Astrocyte (in vitro differentiated cells and primary cell): ENCODE data around the gene TMX4. TPM values are rescaled to one million over a fixed set of nuclear protein-coding genes. Genes with fewer than 3 reads are reported as not detected.

Experiments used
- DNase-seq: peaks from one replicate; pipeline ENCODE4 v3.0.0-alpha.2; 2010; ENCODE audit warnings: low read depth
- FAIRE-seq: peaks from 2 replicates; lab custom pipeline; 2011; peaks lifted over from hg19 to GRCh38; lab: Jason Lieb, UNC
- H2AFZ ChIP-seq: 2 replicates; pipeline ENCODE4 v1.6.0; 2012; ENCODE audit warnings: low read depth, low read length, inconsistent platforms
- H3K27ac ChIP-seq: 2 replicates; pipeline ENCODE4 v1.5.1; 2011; ENCODE audit warnings: low read depth, low read length, inconsistent platforms
- H3K27me3 ChIP-seq: 2 replicates; pipeline ENCODE4 v1.6.0; 2011; ENCODE audit warnings: low read length, inconsistent platforms; ENCODE audit not compliant: insufficient read depth
- H3K36me3 ChIP-seq: 2 replicates; pipeline ENCODE4 v1.5.1; 2011; ENCODE audit warnings: low read length, inconsistent platforms; ENCODE audit not compliant: insufficient read depth
- H3K4me1 ChIP-seq: 2 replicates; pipeline ENCODE4 v1.5.1; 2011; ENCODE audit warnings: low read length, inconsistent platforms; ENCODE audit not compliant: insufficient read depth
- H3K4me2 ChIP-seq: 2 replicates; pipeline ENCODE4 v1.6.0; 2012; ENCODE audit warnings: low read length, inconsistent platforms
- H3K4me3 ChIP-seq: 2 replicates; pipeline ENCODE4 v1.5.1; 2011; ENCODE audit warnings: low read depth, mild to moderate bottlenecking, low read length, inconsistent platforms; ENCODE audit not compliant: insufficient read depth
- H3K79me2 ChIP-seq: 2 replicates; pipeline ENCODE4 v1.6.0; 2012; ENCODE audit warnings: mild to moderate bottlenecking, low read length, inconsistent platforms; ENCODE audit not compliant: insufficient read depth
- H3K9ac ChIP-seq: 2 replicates; pipeline ENCODE4 v1.6.0; 2012; ENCODE audit warnings: mild to moderate bottlenecking, low read length, inconsistent platforms
- H3K9me3 ChIP-seq: 2 replicates; pipeline ENCODE4 v1.5.1; 2012; ENCODE audit warnings: low read depth, mild to moderate bottlenecking, low read length, inconsistent platforms; ENCODE audit not compliant: insufficient read depth
- H4K20me1 ChIP-seq: 2 replicates; pipeline ENCODE4 v1.6.0; 2012; ENCODE audit warnings: low read length, inconsistent platforms; ENCODE audit not compliant: insufficient read depth
- H3K27ac Mint-ChIP-seq: one replicate; pipeline ENCODE4 v1.8.0; 2021; ENCODE audit warnings: mild to moderate bottlenecking, mixed read lengths; ENCODE audit not compliant: unreplicated experiment
- H3K27me3 Mint-ChIP-seq: one replicate; pipeline ENCODE4 v1.8.0; 2021; ENCODE audit warnings: low read depth, mixed read lengths; ENCODE audit not compliant: unreplicated experiment
- H3K36me3 Mint-ChIP-seq: one replicate; pipeline ENCODE4 v1.8.0; 2021; ENCODE audit warnings: low read depth, mixed read lengths; ENCODE audit not compliant: unreplicated experiment
- H3K4me1 Mint-ChIP-seq: one replicate; pipeline ENCODE4 v1.8.0; 2021; ENCODE audit warnings: low read depth, mixed read lengths; ENCODE audit not compliant: unreplicated experiment
- H3K4me3 Mint-ChIP-seq: one replicate; pipeline ENCODE4 v1.8.0; 2021; ENCODE audit warnings: mild to moderate bottlenecking, moderate library complexity, mixed read lengths; ENCODE audit not compliant: unreplicated experiment
- H3K9me3 Mint-ChIP-seq: one replicate; pipeline ENCODE4 v1.8.0; 2021; ENCODE audit warnings: mild to moderate bottlenecking, mixed read lengths; ENCODE audit not compliant: unreplicated experiment
- EZH2 ChIP-seq: IDR thresholded peaks from 2 replicates; pipeline ENCODE4 v1.6.1; 2012; ENCODE audit warnings: mild to moderate bottlenecking, low read length, inconsistent platforms; ENCODE audit not compliant: insufficient read depth
- total RNA-seq: library from RNA; stranded (reverse); gene quantifications from 2 replicates; pipeline ENCODE4 v1.2.1, GENCODE V29; 2021
- TF ChIP-seq, protein P1 (sequence below): IDR thresholded peaks from 2 replicates; pipeline ENCODE4 v1.5.1; 2011; ENCODE audit warnings: low read depth, mild to moderate bottlenecking, inconsistent platforms, low read length, moderate library complexity; ENCODE audit not compliant: insufficient read depth

TMX4 gene
- total RNA-seq, 1 donor from 2014 or later = 17.3 TPM

DNA sequence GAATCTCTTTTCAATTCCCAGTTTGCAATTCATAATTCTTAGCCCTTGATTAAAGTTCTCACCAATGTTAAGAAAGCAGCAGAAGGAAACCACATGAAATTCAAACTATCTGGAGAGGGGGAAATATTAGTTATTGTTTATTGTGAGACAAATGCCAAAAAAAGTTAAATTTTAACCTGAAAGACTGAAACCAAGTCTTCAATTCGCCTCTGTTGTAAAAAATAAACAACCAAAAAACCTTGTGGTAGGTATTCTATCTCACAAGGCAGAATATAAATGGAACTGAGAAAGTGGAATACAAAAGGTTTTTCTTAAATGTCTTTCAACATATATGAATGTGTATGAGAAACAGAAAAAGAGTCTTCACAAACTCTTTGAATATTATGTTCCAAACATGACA is 24.8 kb downstream of the TMX4 start:
- Mint-ChIP-seq H3K27ac (no peak overlapping the region), H3K4me3 (no peak overlapping the region), H3K27me3 (no peaks in the 10 kb centered on the region), H3K36me3 (peaks cover 1% of the 10 kb centered on the region), H3K4me1 (no peaks in the 10 kb centered on the region), H3K9me3 (peaks cover 5% of the 10 kb centered on the region)
- no peak overlapping the region for H3K27ac ChIP-seq
- no peak overlapping the region for H3K4me2 ChIP-seq
- H2AFZ ChIP-seq = no peak overlapping the region
- H3K36me3 ChIP-seq = peaks cover 6% of the 10 kb centered on the region
- no peaks in the 10 kb centered on the region for H3K79me2 ChIP-seq
- no peaks in the 10 kb centered on the region for H3K9me3 ChIP-seq
- no peaks in the 10 kb centered on the region for H4K20me1 ChIP-seq
- no peak for TF ChIP-seq EZH2
- TF ChIP-seq, protein P1, sequence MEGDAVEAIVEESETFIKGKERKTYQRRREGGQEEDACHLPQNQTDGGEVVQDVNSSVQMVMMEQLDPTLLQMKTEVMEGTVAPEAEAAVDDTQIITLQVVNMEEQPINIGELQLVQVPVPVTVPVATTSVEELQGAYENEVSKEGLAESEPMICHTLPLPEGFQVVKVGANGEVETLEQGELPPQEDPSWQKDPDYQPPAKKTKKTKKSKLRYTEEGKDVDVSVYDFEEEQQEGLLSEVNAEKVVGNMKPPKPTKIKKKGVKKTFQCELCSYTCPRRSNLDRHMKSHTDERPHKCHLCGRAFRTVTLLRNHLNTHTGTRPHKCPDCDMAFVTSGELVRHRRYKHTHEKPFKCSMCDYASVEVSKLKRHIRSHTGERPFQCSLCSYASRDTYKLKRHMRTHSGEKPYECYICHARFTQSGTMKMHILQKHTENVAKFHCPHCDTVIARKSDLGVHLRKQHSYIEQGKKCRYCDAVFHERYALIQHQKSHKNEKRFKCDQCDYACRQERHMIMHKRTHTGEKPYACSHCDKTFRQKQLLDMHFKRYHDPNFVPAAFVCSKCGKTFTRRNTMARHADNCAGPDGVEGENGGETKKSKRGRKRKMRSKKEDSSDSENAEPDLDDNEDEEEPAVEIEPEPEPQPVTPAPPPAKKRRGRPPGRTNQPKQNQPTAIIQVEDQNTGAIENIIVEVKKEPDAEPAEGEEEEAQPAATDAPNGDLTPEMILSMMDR = no peak
- DNase-seq (no peak), FAIRE-seq (no peak)
- H3K4me1 ChIP-seq = no peaks in the 10 kb centered on the region
- no peak overlapping the region for H3K9ac ChIP-seq
- no peaks in the 10 kb centered on the region for H3K27me3 ChIP-seq
- H3K4me3 ChIP-seq = no peak overlapping the region

GRCh38 chr20:7993703-7994102 is 25.9 kb downstream of the TMX4 start:
- no peaks in the 10 kb centered on the region for H3K4me1 ChIP-seq
- FAIRE-seq (no peak), DNase-seq (no peak)
- H3K4me2 ChIP-seq = no peak overlapping the region
- H3K4me3 ChIP-seq = no peak overlapping the region
- Mint-ChIP-seq H3K4me3 (no peak overlapping the region), H3K9me3 (peaks cover 5% of the 10 kb centered on the region), H3K27ac (no peak overlapping the region), H3K4me1 (no peaks in the 10 kb centered on the region), H3K27me3 (no peaks in the 10 kb centered on the region), H3K36me3 (peaks cover 1% of the 10 kb centered on the region)
- H3K79me2 ChIP-seq = no peaks in the 10 kb centered on the region
- peaks cover 4% of the 10 kb centered on the region for H3K36me3 ChIP-seq
- no peaks in the 10 kb centered on the region for H3K9me3 ChIP-seq
- no peaks in the 10 kb centered on the region for H3K27me3 ChIP-seq
- TF ChIP-seq, protein P1 = no peak
- no peaks in the 10 kb centered on the region for H4K20me1 ChIP-seq
- H3K9ac ChIP-seq = no peak overlapping the region
- no peak overlapping the region for H3K27ac ChIP-seq
- H2AFZ ChIP-seq = no peak overlapping the region

- H3K27me3 Mint-ChIP-seq = no peaks in the 10 kb centered on the region
- H3K36me3 ChIP-seq = no peaks in the 10 kb centered on the region
- no peak for FAIRE-seq
- no peak overlapping the region for H3K9ac ChIP-seq
- no peak overlapping the region for H3K4me2 ChIP-seq
- DNase-seq = no peak
- no peaks in the 10 kb centered on the region for H4K20me1 ChIP-seq
- no peaks in the 10 kb centered on the region for H3K79me2 ChIP-seq
- no peak overlapping the region for H3K27ac ChIP-seq
- peaks cover 5% of the 10 kb centered on the region for H3K9me3 Mint-ChIP-seq
- no peaks in the 10 kb centered on the region for H3K9me3 ChIP-seq
- H3K27ac Mint-ChIP-seq = no peak overlapping the region
- no peak overlapping the region for H3K4me3 Mint-ChIP-seq
- no peak overlapping the region for H3K4me3 ChIP-seq
- H3K4me1 ChIP-seq = no peaks in the 10 kb centered on the region
- H3K36me3 Mint-ChIP-seq = peaks cover 1% of the 10 kb centered on the region
- H2AFZ ChIP-seq = no peak overlapping the region
- no peaks in the 10 kb centered on the region for H3K27me3 ChIP-seq
- no peaks in the 10 kb centered on the region for H3K4me1 Mint-ChIP-seq
- no peak for TF ChIP-seq EZH2
- TF ChIP-seq, protein P1 = no peak
Measured at GRCh38 chr20:7993238-7993637, 26.3 kb downstream of the TMX4 start.
